Fibroblast of lung (primary cell): Measurements from ENCODE around the gene UBR4. TPM values are rescaled to one million over a fixed set of nuclear protein-coding genes. Genes with fewer than 3 reads are reported as not detected.

Experiments
- DNase-seq, 2 donors: peaks; one replicate each; pipeline versions ENCODE4 v3.0.0 to v3.0.0-alpha.2; 2010; ENCODE audit warnings: low read depth in 2 of 2
- H2AFZ ChIP-seq: 2 replicates; pipeline ENCODE4 v1.5.1; 2012; ENCODE audit warnings: low read length, control low read depth, inconsistent platforms
- H3K27ac ChIP-seq: 2 replicates; pipeline ENCODE4 v1.5.1; 2011; ENCODE audit warnings: low read length, control low read depth; ENCODE audit not compliant: insufficient read depth
- H3K27me3 ChIP-seq: 2 replicates; pipeline ENCODE4 v1.5.1; 2011; ENCODE audit warnings: mild to moderate bottlenecking, low read length; ENCODE audit not compliant: control insufficient read depth, insufficient read depth
- H3K36me3 ChIP-seq: 2 replicates; pipeline ENCODE4 v1.5.1; 2011; ENCODE audit warnings: low read length; ENCODE audit not compliant: control insufficient read depth, insufficient read depth
- H3K4me1 ChIP-seq: 2 replicates; pipeline ENCODE4 v1.5.1; 2011; ENCODE audit warnings: low read length; ENCODE audit not compliant: control insufficient read depth, insufficient read depth; ENCODE audit errors: extremely low read depth
- H3K4me2 ChIP-seq: 2 replicates; pipeline ENCODE4 v1.5.1; 2011; ENCODE audit warnings: low read length, control low read depth; ENCODE audit not compliant: insufficient read depth; ENCODE audit errors: extremely low read depth
- H3K4me3 ChIP-seq, 4 experiments: fragments of 200-600 bp in 1 of 4; sonication (generic) in 1 of 4; replicated peaks in 1 of 4; 2 replicates each; pipeline ENCODE4 v1.5.1; 2011 to 2016; ENCODE audit warnings: low read length in 4 of 4, low read depth in 3 of 4, mild to moderate bottlenecking in 3 of 4, control low read depth in 2 of 4, inconsistent platforms in 1 of 4, mixed read lengths in 1 of 4; ENCODE audit not compliant: insufficient read depth in 1 of 4; ENCODE audit errors: control extremely low read depth in 1 of 4
- H3K79me2 ChIP-seq: 2 replicates; pipeline ENCODE4 v1.5.1; 2012; ENCODE audit warnings: mild to moderate bottlenecking, low read length, inconsistent platforms; ENCODE audit not compliant: control insufficient read depth, insufficient read depth
- H3K9ac ChIP-seq: 2 replicates; pipeline ENCODE4 v1.5.1; 2011; ENCODE audit warnings: mild to moderate bottlenecking, low read length, control low read depth; ENCODE audit not compliant: insufficient read depth
- H3K9me3 ChIP-seq: 2 replicates; pipeline ENCODE4 v1.5.1; 2012; ENCODE audit warnings: low read depth, low read length; ENCODE audit not compliant: control insufficient read depth, insufficient read depth
- H4K20me1 ChIP-seq: 2 replicates; pipeline ENCODE4 v1.5.1; 2011; ENCODE audit warnings: low read length; ENCODE audit not compliant: control insufficient read depth, insufficient read depth; ENCODE audit errors: extremely low read depth
- CTCF ChIP-seq, 2 donors: IDR thresholded peaks in 1 of 2; conservative IDR thresholded peaks in 1 of 2; 1 replicate in 1 of 2; 2 replicates in 1 of 2; pipeline ENCODE4 v1.5.1; 2011 to 2012; ENCODE audit warnings: low read length in 2 of 2, control low read depth in 1 of 2, inconsistent platforms in 1 of 2, low read depth in 1 of 2, mild to moderate bottlenecking in 1 of 2
- EZH2 ChIP-seq: IDR thresholded peaks from 2 replicates; pipeline ENCODE4 v1.5.1; 2012; ENCODE audit warnings: low read length, control low read depth, mild to moderate bottlenecking; ENCODE audit errors: missing control alignments
- polyA plus RNA-seq, 2 donors: library from polyadenylated mRNA; depleted of rRNA in 1 of 2; stranded (reverse) in 1 of 2; unstranded in 1 of 2; fragments of >200 nt; gene quantifications; 2 replicates each; pipeline ENCODE4 v1.2.1, GENCODE V29; 2011 to 2012; ENCODE audit warnings: missing spikeins in 1 of 2
- total RNA-seq: library from RNA; depleted of rRNA; stranded (reverse); fragments of >200 nt; gene quantifications from 2 replicates; pipeline ENCODE4 v1.2.1, GENCODE V29; 2014

The UBR4 gene
- total and polyA plus RNA-seq, 2 donors (not counting 1 experiment from before 2014, with no cell fraction given): 32.0 to 164 TPM

- Histone ChIP-seq H2AFZ (no peak overlapping the region), H3K4me3 (no peak overlapping the region), H3K36me3 (no peaks in the 10 kb centered on the region), H3K9me3 (no peaks in the 10 kb centered on the region), H3K4me1 (no peaks in the 10 kb centered on the region), H3K27ac (no peak overlapping the region), H3K79me2 (no peaks in the 10 kb centered on the region), H4K20me1 (no peaks in the 10 kb centered on the region), H3K27me3 (no peaks in the 10 kb centered on the region), H3K9ac (no peak overlapping the region), H3K4me2 (no peak overlapping the region)
- DNase-seq: no peak
- TF ChIP-seq EZH2 (no peak), CTCF (conservative IDR thresholded peaks at IDR 0.05 in 1 of 2, IDR thresholded peaks at IDR 0.05 in 1 of 2; ENCODE audit: low read depth in 1 of 2, low read length in 2 of 2) (no peak)
These were observed 182.0 kb downstream of the UBR4 start for GRCh38 chr1:19028110-19028509.

Other genes with a start within 250 kb of the UBR4 start
- gene EMC1, start 41.3 kb upstream of the UBR4 start, total RNA-seq: 46.0 and 78.1 TPM in 2 replicates
- gene EMC1, start 41.3 kb upstream of the UBR4 start, polyA plus RNA-seq: 33.3 and 53.3 TPM in 2 replicates
- 12.6 and 16.4 TPM in 2 replicates for gene MRTO4, start 41.5 kb upstream of the UBR4 start, total RNA-seq
- gene MRTO4, start 41.5 kb upstream of the UBR4 start, polyA plus RNA-seq: 28.6 and 53.3 TPM in 2 replicates
- gene AKR7A3, start 78.5 kb upstream of the UBR4 start, total RNA-seq: 0.33 and 0.51 TPM in 2 replicates
- gene AKR7A3, start 78.5 kb upstream of the UBR4 start, polyA plus RNA-seq: 0.11 and 0.12 TPM in 2 replicates
- 57.0 and 63.6 TPM in 2 replicates for gene AKR7A2, start 101.9 kb upstream of the UBR4 start, total RNA-seq
- 31.3 and 38.0 TPM in 2 replicates for gene AKR7A2, start 101.9 kb upstream of the UBR4 start, polyA plus RNA-seq
- gene SLC66A1, start 102.1 kb upstream of the UBR4 start, total RNA-seq: 18.3 and 18.7 TPM in 2 replicates
- 7.1 and 10.3 TPM in 2 replicates for gene SLC66A1, start 102.1 kb upstream of the UBR4 start, polyA plus RNA-seq